Measurements from ENCODE around the gene CDH4. TPM values are rescaled to one million over a fixed set of nuclear protein-coding genes. Genes with fewer than 3 reads are reported as not detected.

CDH4 gene
- polyA plus RNA-seq, 1 experiment, result 1.5 TPM

GRCh38 chr20:61262036-61262435 lies 10.0 kb downstream of the CDH4 start:
- Histone ChIP-seq H3K4me3 (ENCODE audit: low read depth, low read length) (no peak overlapping the region), H3K27me3 (ENCODE audit: control insufficient read depth, insufficient read depth, low read length) (no peaks in the 10 kb centered on the region), H3K36me3 (ENCODE audit: control insufficient read depth, insufficient read depth, low read length) (no peaks in the 10 kb centered on the region)
- DNase-seq (ENCODE audit: low read depth), result no peak
- CTCF ChIA-PET, result interaction anchor here (0.9 to 3.7 kb wide), 10 partner anchors 14 to 1204 kb away, joined by 3 to 17 read pairs (median 4); no protein-coding TSS in a partner anchor
- POLR2A ChIA-PET, result no interaction called here
- TF ChIP-seq CTCF (IDR thresholded peaks at IDR 0.05; ENCODE audit: insufficient read depth, low read depth, low read length), result no peak

- no peak for DNase-seq (ENCODE audit: low read depth)
- TF ChIP-seq CTCF (IDR thresholded peaks at IDR 0.05; ENCODE audit: insufficient read depth, low read depth, low read length), result no peak
- no peaks in the 10 kb centered on the region for H3K27me3 ChIP-seq (ENCODE audit: control insufficient read depth, insufficient read depth, low read length)
- H3K4me3 ChIP-seq (ENCODE audit: low read depth, low read length), result no peak overlapping the region
- POLR2A ChIA-PET, result no interaction called here
- no peaks in the 10 kb centered on the region for H3K36me3 ChIP-seq (ENCODE audit: control insufficient read depth, insufficient read depth, low read length)
- CTCF ChIA-PET, result interaction anchor here (0.7 to 3.7 kb wide), 13 partner anchors 9 to 1271 kb away, joined by 3 to 17 read pairs (median 3); no protein-coding TSS in a partner anchor
Measured at GRCh38 chr20:61262514-61262913, 10.5 kb downstream of the CDH4 start.

GRCh38 chr20:61263084-61263695 lies 11.1 kb downstream of the CDH4 start:
- DNase-seq (ENCODE audit: low read depth), result no peak
- Histone ChIP-seq H3K4me3 (ENCODE audit: low read depth, low read length) (no peak overlapping the region), H3K27me3 (ENCODE audit: control insufficient read depth, insufficient read depth, low read length) (no peaks in the 10 kb centered on the region), H3K36me3 (ENCODE audit: control insufficient read depth, insufficient read depth, low read length) (no peaks in the 10 kb centered on the region)
- ChIA-PET POLR2A (no interaction called here), CTCF (interaction anchor here (0.7 to 3.7 kb wide), 15 partner anchors 9 to 1272 kb away, joined by 3 to 17 read pairs (median 3); no protein-coding TSS in a partner anchor)
- peak; percentile 98 for TF ChIP-seq CTCF (IDR thresholded peaks at IDR 0.05; ENCODE audit: insufficient read depth, low read depth, low read length)

- no peaks in the 10 kb centered on the region for H3K27me3 ChIP-seq (ENCODE audit: control insufficient read depth, insufficient read depth, low read length)
- ChIA-PET CTCF (interaction anchor here (0.7 to 3.7 kb wide), 5 partner anchors 10 to 1206 kb away, joined by 3 to 17 read pairs (median 6); no protein-coding TSS in a partner anchor), POLR2A (no interaction called here)
- no peak for DNase-seq (ENCODE audit: low read depth)
- H3K4me3 ChIP-seq (ENCODE audit: low read depth, low read length), result no peak overlapping the region
- H3K36me3 ChIP-seq (ENCODE audit: control insufficient read depth, insufficient read depth, low read length), result no peaks in the 10 kb centered on the region
- no peak for TF ChIP-seq CTCF (IDR thresholded peaks at IDR 0.05; ENCODE audit: insufficient read depth, low read depth, low read length)
Measured at GRCh38 chr20:61263938-61264337, 11.9 kb downstream of the CDH4 start.

- no peak overlapping the region for H3K4me3 ChIP-seq (ENCODE audit: low read depth, low read length)
- no peaks in the 10 kb centered on the region for H3K27me3 ChIP-seq (ENCODE audit: control insufficient read depth, insufficient read depth, low read length)
- ChIA-PET POLR2A (no interaction called here), CTCF (interaction anchor here (0.9 kb wide), 1 partner anchor 37 kb away, joined by 3 read pairs; no protein-coding TSS in a partner anchor)
- no peak for DNase-seq (ENCODE audit: low read depth)
- H3K36me3 ChIP-seq (ENCODE audit: control insufficient read depth, insufficient read depth, low read length), result no peaks in the 10 kb centered on the region
- TF ChIP-seq CTCF (IDR thresholded peaks at IDR 0.05; ENCODE audit: insufficient read depth, low read depth, low read length), result no peak
Measured at GRCh38 chr20:61267241-61267640, 15.2 kb downstream of the CDH4 start.

Data from BJ (cell line).